IMR-90 (cell line): ENCODE results near the gene TCF7L2.

ENCODE experiments used
- BHLHE40 ChIP-seq: fragments of 150-350 bp; IDR thresholded peaks from 2 replicates; pipeline ENCODE4 v1.6.1; 2016; ENCODE audit warnings: mild to moderate bottlenecking, low read depth, low read length
- CTCF ChIP-seq: conservative IDR thresholded peaks from 2 replicates; pipeline ENCODE4 v1.5.1; 2012; ENCODE audit warnings: mild to moderate bottlenecking, low read depth, low read length, improper control_type of control experiment
- FOS ChIP-seq: fragments of 150-350 bp; IDR thresholded peaks from 2 replicates; pipeline ENCODE4 v1.6.1; 2016; ENCODE audit warnings: low read depth, low read length
- MAZ ChIP-seq: IDR thresholded peaks from 2 replicates; pipeline ENCODE4 v1.6.1; 2012; ENCODE audit warnings: low read depth, mild to moderate bottlenecking, low read length, improper control_type of control experiment, moderate library complexity, borderline replicate concordance
- POLR2A ChIP-seq: IDR thresholded peaks from 2 replicates; pipeline ENCODE4 v1.6.1; 2012; ENCODE audit warnings: mild to moderate bottlenecking, low read depth, low read length
- RAD21 ChIP-seq: IDR thresholded peaks from 2 replicates; pipeline ENCODE4 v1.6.1; 2012; ENCODE audit warnings: low read length, improper control_type of control experiment
- RFX5 ChIP-seq: IDR thresholded peaks from 2 replicates; pipeline ENCODE4 v1.8.0; 2012; ENCODE audit warnings: low read depth, mild to moderate bottlenecking, low read length, moderate library complexity
- USF2 ChIP-seq: fragments of 150-350 bp; IDR thresholded peaks from 2 replicates; pipeline ENCODE4 v1.6.1; 2017; ENCODE audit warnings: mild to moderate bottlenecking, antibody characterized with exemption, low read length, low read depth
- TF ChIP-seq, protein P1 (sequence below): fragments of 150-350 bp; IDR thresholded peaks from 2 replicates; pipeline ENCODE4 v1.6.1; 2016; ENCODE audit warnings: low read depth, mild to moderate bottlenecking, low read length, moderate library complexity, borderline replicate concordance

DNA sequence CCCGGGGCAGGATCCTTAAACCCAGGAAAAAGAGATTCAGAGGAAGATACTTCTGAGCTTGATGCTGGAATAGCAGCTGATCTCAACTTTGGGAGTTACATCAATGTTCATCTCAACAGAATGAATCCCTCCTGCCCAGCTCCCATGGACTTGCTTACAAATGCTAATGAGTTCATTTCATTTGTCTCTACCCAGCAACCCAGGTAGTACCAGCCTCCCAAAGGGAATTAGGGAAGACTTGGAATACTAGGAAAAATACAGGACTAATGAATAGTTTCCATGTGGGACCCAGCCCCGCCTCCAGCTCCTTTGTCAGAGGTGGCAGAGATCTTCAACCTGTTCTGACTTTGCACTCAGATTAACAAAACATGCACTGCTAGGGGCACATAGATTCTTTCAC, 22.1 kb upstream of the TCF7L2 start:
- no peak for TF ChIP-seq CTCF
- TF ChIP-seq USF2, result no peak
- TF ChIP-seq RFX5, result no peak
- TF ChIP-seq RAD21, result no peak
- no peak for TF ChIP-seq BHLHE40
- TF ChIP-seq POLR2A, result no peak
- no peak for TF ChIP-seq FOS
- TF ChIP-seq, protein P1, sequence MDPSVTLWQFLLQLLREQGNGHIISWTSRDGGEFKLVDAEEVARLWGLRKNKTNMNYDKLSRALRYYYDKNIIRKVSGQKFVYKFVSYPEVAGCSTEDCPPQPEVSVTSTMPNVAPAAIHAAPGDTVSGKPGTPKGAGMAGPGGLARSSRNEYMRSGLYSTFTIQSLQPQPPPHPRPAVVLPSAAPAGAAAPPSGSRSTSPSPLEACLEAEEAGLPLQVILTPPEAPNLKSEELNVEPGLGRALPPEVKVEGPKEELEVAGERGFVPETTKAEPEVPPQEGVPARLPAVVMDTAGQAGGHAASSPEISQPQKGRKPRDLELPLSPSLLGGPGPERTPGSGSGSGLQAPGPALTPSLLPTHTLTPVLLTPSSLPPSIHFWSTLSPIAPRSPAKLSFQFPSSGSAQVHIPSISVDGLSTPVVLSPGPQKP, result no peak
- TF ChIP-seq MAZ, result no peak
